Osteoblast (primary cell): ENCODE measurements around the gene ERBB3. TPM values are rescaled to one million over a fixed set of nuclear protein-coding genes. Genes with fewer than 3 reads are reported as not detected.

Experiments
- DNase-seq: peaks from one replicate; pipeline ENCODE4 v3.0.0; 2011; ENCODE audit warnings: low spot score, mixed read lengths; ENCODE audit not compliant: insufficient read length; ENCODE audit errors: missing footprints
- H2AFZ ChIP-seq: 2 replicates; pipeline ENCODE4 v1.6.0; 2011; ENCODE audit warnings: mild to moderate bottlenecking, low read length
- H3K27ac ChIP-seq: 2 replicates; pipeline ENCODE4 v1.5.1; 2011; ENCODE audit warnings: mild to moderate bottlenecking, low read depth, low read length, moderate library complexity
- H3K27me3 ChIP-seq: 2 replicates; pipeline ENCODE4 v1.6.0; 2012; ENCODE audit warnings: mild to moderate bottlenecking, control low read depth, inconsistent platforms, low read length, moderate library complexity; ENCODE audit not compliant: insufficient read depth
- H3K36me3 ChIP-seq: 2 replicates; pipeline ENCODE4 v1.5.1; 2011; ENCODE audit warnings: mild to moderate bottlenecking, low read length, control low read depth, moderate library complexity; ENCODE audit not compliant: insufficient read depth
- H3K4me1 ChIP-seq: 2 replicates; pipeline ENCODE4 v1.5.1; 2011; ENCODE audit warnings: mild to moderate bottlenecking, low read length, control low read depth, moderate library complexity; ENCODE audit not compliant: insufficient read depth
- H3K4me2 ChIP-seq: 2 replicates; pipeline ENCODE4 v1.6.0; 2011; ENCODE audit warnings: mild to moderate bottlenecking, low read length; ENCODE audit not compliant: insufficient read depth
- H3K4me3 ChIP-seq: fragments of 200-600 bp; sonication (generic); 3 replicates; pipeline ENCODE4 v1.5.1; 2012; ENCODE audit warnings: mild to moderate bottlenecking, low read length, inconsistent platforms; ENCODE audit not compliant: insufficient read depth
- H3K79me2 ChIP-seq: 2 replicates; pipeline ENCODE4 v1.6.0; 2012; ENCODE audit warnings: mild to moderate bottlenecking, low read length, control low read depth, inconsistent platforms; ENCODE audit not compliant: insufficient read depth
- H3K9me3 ChIP-seq: 2 replicates; pipeline ENCODE4 v1.5.1; 2011; ENCODE audit warnings: low read depth, low read length, control low read depth
- H4K20me1 ChIP-seq: 2 replicates; pipeline ENCODE4 v1.6.0; 2012; ENCODE audit warnings: mild to moderate bottlenecking, low read length, control low read depth; ENCODE audit not compliant: insufficient read depth
- CTCF ChIP-seq: IDR thresholded peaks from 2 replicates; pipeline ENCODE4 v1.5.1; 2011; ENCODE audit warnings: mild to moderate bottlenecking, low read depth, low read length, moderate library complexity; ENCODE audit errors: extremely low read depth
- total RNA-seq: library from RNA; depleted of rRNA; stranded (reverse); fragments of >200 nt; gene quantifications from 2 replicates; pipeline ENCODE4 v1.2.3, GENCODE V29; 2012

The ERBB3 gene
- total RNA-seq, 1 donor: 1.1 TPM

GRCh38 chr12:56104815-56105608 lies 25.0 kb downstream of the ERBB3 start:
- Histone ChIP-seq H3K9me3 (no peaks in the 10 kb centered on the region), H3K4me3 (peak overlapping the region; percentile 94), H2AFZ (peak overlapping the region; percentile 95)

GRCh38 chr12:56105609-56105902 lies 25.6 kb downstream of the ERBB3 start:
- Histone ChIP-seq H3K36me3 (peaks cover 39% of the 10 kb centered on the region), H3K27me3 (no peaks in the 10 kb centered on the region), H3K4me2 (peak overlapping the region; percentile 80), H3K4me3 (peak overlapping the region; percentile 94), H3K27ac (peak overlapping the region; percentile 73), H3K79me2 (peaks cover 36% of the 10 kb centered on the region), H3K4me1 (peaks cover 18% of the 10 kb centered on the region), H3K9me3 (no peaks in the 10 kb centered on the region), H4K20me1 (peaks cover 3% of the 10 kb centered on the region), H2AFZ (no peak overlapping the region)
- TF ChIP-seq CTCF: no peak
- no peak for DNase-seq

More at GRCh38 chr12:56104815-56105608, 25.0 kb downstream of the ERBB3 start:
- Histone ChIP-seq H3K4me2 (peak overlapping the region; percentile 80), H3K79me2 (peaks cover 36% of the 10 kb centered on the region), H3K36me3 (peaks cover 34% of the 10 kb centered on the region), H4K20me1 (peaks cover 3% of the 10 kb centered on the region), H3K27me3 (no peaks in the 10 kb centered on the region), H3K27ac (peak overlapping the region; percentile 73), H3K4me1 (peaks cover 18% of the 10 kb centered on the region)
- TF ChIP-seq CTCF: no peak
- DNase-seq: no peak

GRCh38 chr12:56107242-56107641 lies 27.3 kb downstream of the ERBB3 start:
- Histone ChIP-seq H3K27me3 (no peaks in the 10 kb centered on the region), H3K4me1 (peaks cover 18% of the 10 kb centered on the region), H3K79me2 (peaks cover 36% of the 10 kb centered on the region), H3K9me3 (no peaks in the 10 kb centered on the region), H3K36me3 (peaks cover 55% of the 10 kb centered on the region), H3K4me2 (no peak overlapping the region), H4K20me1 (peaks cover 3% of the 10 kb centered on the region), H3K27ac (no peak overlapping the region), H2AFZ (no peak overlapping the region), H3K4me3 (no peak overlapping the region)
- TF ChIP-seq CTCF: no peak
- no peak for DNase-seq

- H3K36me3 ChIP-seq: peaks cover 70% of the 10 kb centered on the region
- H3K4me3 ChIP-seq: no peak overlapping the region
- no peak overlapping the region for H3K4me2 ChIP-seq
- peaks cover 15% of the 10 kb centered on the region for H3K4me1 ChIP-seq
- no peaks in the 10 kb centered on the region for H3K9me3 ChIP-seq
- no peaks in the 10 kb centered on the region for H3K27me3 ChIP-seq
- TF ChIP-seq CTCF: no peak
- no peak overlapping the region for H2AFZ ChIP-seq
- no peak for DNase-seq
- H3K27ac ChIP-seq: no peak overlapping the region
- H4K20me1 ChIP-seq: peaks cover 1% of the 10 kb centered on the region
- peaks cover 24% of the 10 kb centered on the region for H3K79me2 ChIP-seq
Observed at GRCh38 chr12:56110571-56110970, 30.6 kb downstream of the ERBB3 start.
